Measurements from ENCODE around the gene PRKAG2.

Gene PRKAG2

DNA sequence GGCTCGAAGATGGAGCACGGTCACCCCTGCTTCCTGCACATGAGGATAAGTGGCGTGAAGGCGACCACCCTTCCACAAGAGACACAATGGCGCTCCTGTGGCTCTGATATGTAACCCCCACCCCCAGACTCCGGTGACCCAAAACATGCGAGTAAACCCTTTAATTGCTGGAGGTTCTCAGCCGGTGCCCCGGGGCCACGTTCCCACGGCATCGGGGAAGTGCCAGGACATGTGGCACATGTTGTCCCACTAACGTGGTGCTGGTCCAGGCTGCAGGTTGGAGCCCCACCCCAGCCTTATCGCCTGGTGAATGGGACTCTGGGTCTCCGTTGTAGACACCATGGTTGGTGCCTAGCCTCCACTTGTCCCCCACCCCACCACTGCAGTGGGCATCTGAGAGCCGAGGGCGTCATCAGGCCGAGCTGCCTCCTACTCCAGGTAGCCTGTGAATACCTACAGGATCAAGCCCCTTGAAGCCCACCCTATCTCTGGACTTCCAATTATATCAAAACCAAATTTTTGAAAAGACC lies 132.8 kb downstream of the PRKAG2 start:
- H3K9me3 ChIP-seq (ENCODE audit: low read depth, low read length): no peaks in the 10 kb centered on the region
- no peaks in the 10 kb centered on the region for H3K36me3 ChIP-seq (ENCODE audit: insufficient read depth, low read length)
- no peak overlapping the region for H3K9ac ChIP-seq (ENCODE audit: insufficient read length)
- DNase-seq (ENCODE audit: low read depth, low spot score): no peak
- no peak overlapping the region for H3K4me3 ChIP-seq
- TF ChIP-seq FOXP2 (optimal IDR thresholded peaks at IDR 0.05; ENCODE audit: control extremely low read depth, extremely low read length, insufficient read depth) (no peak), POLR2AphosphoS5 (IDR thresholded peaks at IDR 0.05; ENCODE audit: borderline replicate concordance, low read depth, low read length) (no peak), EZH2 (IDR thresholded peaks at IDR 0.05) (no peak)
- H3K27ac ChIP-seq: no peak overlapping the region

DNA sequence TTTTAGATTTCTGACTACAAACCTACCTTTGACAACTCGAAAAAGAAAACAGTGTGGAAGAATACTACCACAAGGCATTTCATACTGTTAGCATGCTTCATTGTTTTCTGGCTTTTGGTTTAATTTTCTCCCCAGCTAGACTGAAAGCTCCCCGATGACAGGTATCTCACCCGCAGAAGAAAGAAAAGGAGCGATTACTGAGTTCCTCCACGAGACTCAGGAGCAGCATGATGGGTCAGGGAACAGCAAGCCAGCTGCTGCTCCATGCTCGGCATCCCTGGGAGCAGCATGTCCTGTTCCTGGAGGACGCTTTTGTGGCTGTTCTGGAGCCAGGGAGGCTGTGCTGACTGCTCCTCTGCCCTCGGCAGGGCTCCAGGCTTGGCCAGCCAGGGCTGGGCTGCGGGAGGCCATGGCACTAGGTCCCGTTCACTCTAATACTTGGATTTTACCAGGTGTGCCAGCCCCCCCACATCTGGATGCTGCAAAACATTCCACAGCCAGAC lies 133.4 kb downstream of the PRKAG2 start:
- Histone ChIP-seq H3K36me3 (ENCODE audit: insufficient read depth, low read length) (no peaks in the 10 kb centered on the region), H3K4me3 (no peak overlapping the region), H3K27ac (no peak overlapping the region), H3K9ac (ENCODE audit: insufficient read length) (no peak overlapping the region), H3K9me3 (ENCODE audit: low read depth, low read length) (no peaks in the 10 kb centered on the region)
- DNase-seq (ENCODE audit: low read depth, low spot score): no peak
- TF ChIP-seq FOXP2 (optimal IDR thresholded peaks at IDR 0.05; ENCODE audit: control extremely low read depth, extremely low read length, insufficient read depth): no peak
- TF ChIP-seq POLR2AphosphoS5 (IDR thresholded peaks at IDR 0.05; ENCODE audit: borderline replicate concordance, low read depth, low read length): no peak
- no peak for TF ChIP-seq EZH2 (IDR thresholded peaks at IDR 0.05)

DNA sequence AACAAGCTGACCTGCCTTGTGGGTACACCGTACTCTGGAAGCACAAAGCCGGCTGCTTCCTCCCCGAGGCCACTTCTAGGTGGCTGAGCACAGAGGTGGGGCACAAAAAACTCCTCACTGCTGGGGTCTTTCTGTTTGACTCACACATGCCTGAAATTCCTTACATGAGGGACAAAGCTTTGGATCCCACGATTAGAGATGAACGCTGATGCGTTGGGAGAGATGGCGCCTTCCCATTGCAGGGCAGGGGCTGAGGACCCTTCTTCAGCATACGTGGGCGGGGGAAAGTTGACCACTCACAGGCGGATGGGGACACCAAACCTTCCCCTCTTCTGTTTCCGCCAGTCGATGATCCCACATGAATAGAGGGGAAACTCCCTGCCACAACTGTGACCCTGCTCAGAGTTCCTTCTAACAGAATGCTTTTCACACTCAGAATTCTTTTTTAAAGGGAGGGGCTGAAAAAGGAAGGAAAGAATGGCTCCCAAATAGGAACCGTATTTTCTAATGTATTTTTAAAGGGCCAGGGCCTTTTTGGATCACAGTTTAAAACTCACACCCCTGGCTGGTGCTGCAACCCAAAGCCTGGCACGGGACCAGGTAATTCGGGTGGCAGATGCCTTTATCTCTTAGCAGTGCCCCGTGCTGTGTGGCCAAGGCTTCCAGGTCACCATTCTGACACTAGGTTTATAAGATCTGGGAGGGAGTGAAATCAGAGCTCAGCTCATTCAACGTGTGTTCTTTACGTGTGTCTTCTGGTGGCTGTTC lies 134.0 kb downstream of the PRKAG2 start:
- no peaks in the 10 kb centered on the region for H3K36me3 ChIP-seq (ENCODE audit: insufficient read depth, low read length)
- H3K9ac ChIP-seq (ENCODE audit: insufficient read length): no peak overlapping the region
- no peak for DNase-seq (ENCODE audit: low read depth, low spot score)

GRCh38 chr7:151741585-151741984 lies 135.3 kb downstream of the PRKAG2 start:
- no peak overlapping the region for H3K9ac ChIP-seq (ENCODE audit: insufficient read length)
- no peak overlapping the region for H3K27ac ChIP-seq
- no peak overlapping the region for H3K4me3 ChIP-seq
- TF ChIP-seq EZH2 (IDR thresholded peaks at IDR 0.05): no peak
- no peak for TF ChIP-seq POLR2AphosphoS5 (IDR thresholded peaks at IDR 0.05; ENCODE audit: borderline replicate concordance, low read depth, low read length)
- no peak for TF ChIP-seq FOXP2 (optimal IDR thresholded peaks at IDR 0.05; ENCODE audit: control extremely low read depth, extremely low read length, insufficient read depth)
- DNase-seq (ENCODE audit: low read depth, low spot score): no peak
- H3K36me3 ChIP-seq (ENCODE audit: insufficient read depth, low read length): no peaks in the 10 kb centered on the region
- H3K9me3 ChIP-seq (ENCODE audit: low read depth, low read length): no peaks in the 10 kb centered on the region

More for the DNA sequence above, 134.0 kb downstream of the PRKAG2 start:
- no peak overlapping the region for H3K27ac ChIP-seq
- no peaks in the 10 kb centered on the region for H3K9me3 ChIP-seq (ENCODE audit: low read depth, low read length)
- no peak overlapping the region for H3K4me3 ChIP-seq
- TF ChIP-seq FOXP2 (optimal IDR thresholded peaks at IDR 0.05; ENCODE audit: control extremely low read depth, extremely low read length, insufficient read depth): no peak

DNA sequence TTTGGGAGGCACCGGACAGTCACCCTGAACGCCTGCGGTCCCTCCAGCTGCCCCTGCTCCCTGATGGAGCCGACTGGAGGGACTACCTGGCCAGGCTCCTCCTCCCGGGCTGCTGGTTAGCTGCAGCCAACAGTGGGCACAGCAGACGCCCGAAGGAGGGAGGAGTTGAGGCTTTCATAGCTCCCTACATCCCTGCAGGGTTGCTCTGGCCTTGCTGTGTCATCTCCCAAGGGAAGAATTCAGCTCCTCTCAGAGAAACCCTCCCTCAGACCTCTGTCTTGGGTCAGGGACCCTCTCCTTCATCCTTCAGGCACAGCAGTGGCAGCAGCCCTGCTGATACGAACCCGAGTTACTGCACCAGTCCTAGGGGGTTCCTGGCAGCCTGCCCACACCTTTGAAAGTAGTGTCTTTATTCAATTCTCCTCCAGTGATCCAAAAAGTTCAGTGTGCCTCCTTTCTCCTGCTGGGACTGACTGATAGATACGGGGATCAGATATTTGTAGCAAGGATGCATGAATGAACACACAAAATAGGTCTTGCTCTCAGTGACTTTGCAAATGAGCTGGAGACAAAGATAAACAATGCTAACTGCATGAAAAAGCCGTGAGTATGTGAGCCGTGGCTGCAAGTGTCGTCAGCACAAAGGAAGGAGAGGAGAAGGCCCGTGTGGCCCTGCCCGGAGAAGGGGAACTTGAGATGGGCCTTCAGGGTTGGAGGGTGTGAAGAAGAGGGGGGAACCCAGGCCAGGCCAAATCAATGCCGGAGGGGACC lies 136.6 kb downstream of the PRKAG2 start:
- Histone ChIP-seq H3K9me3 (ENCODE audit: low read depth, low read length) (no peaks in the 10 kb centered on the region), H3K36me3 (ENCODE audit: insufficient read depth, low read length) (no peaks in the 10 kb centered on the region), H3K27ac (no peak overlapping the region), H3K4me3 (no peak overlapping the region), H3K9ac (ENCODE audit: insufficient read length) (no peak overlapping the region)
- DNase-seq (ENCODE audit: low read depth, low spot score): no peak
- TF ChIP-seq EZH2 (IDR thresholded peaks at IDR 0.05): no peak
- no peak for TF ChIP-seq POLR2AphosphoS5 (IDR thresholded peaks at IDR 0.05; ENCODE audit: borderline replicate concordance, low read depth, low read length)
- no peak for TF ChIP-seq FOXP2 (optimal IDR thresholded peaks at IDR 0.05; ENCODE audit: control extremely low read depth, extremely low read length, insufficient read depth)

DNA sequence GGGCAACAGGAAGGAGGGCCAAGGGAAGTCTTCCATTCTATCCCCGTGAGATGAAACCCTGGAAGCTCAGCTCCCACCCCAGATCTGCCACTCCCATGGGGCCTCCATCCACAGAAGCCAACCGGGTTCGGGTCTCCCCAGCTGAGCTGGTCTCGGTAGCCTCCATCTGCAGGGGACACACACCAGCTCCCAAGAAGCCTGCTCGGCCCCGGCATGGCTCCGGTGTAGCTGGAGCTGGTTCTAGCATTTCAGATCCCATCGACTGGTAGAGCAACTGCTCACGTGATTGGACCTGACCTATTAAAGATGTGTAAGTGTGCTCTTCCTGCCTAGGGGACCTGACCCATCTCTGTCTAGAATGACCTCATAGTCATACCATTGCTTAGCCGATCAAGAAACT lies 138.0 kb downstream of the PRKAG2 start:
- no peak overlapping the region for H3K9ac ChIP-seq (ENCODE audit: insufficient read length)
- DNase-seq (ENCODE audit: low read depth, low spot score): no peak
- no peak for TF ChIP-seq POLR2AphosphoS5 (IDR thresholded peaks at IDR 0.05; ENCODE audit: borderline replicate concordance, low read depth, low read length)
- no peak for TF ChIP-seq FOXP2 (optimal IDR thresholded peaks at IDR 0.05; ENCODE audit: control extremely low read depth, extremely low read length, insufficient read depth)
- no peak for TF ChIP-seq EZH2 (IDR thresholded peaks at IDR 0.05)
- no peak overlapping the region for H3K27ac ChIP-seq
- H3K4me3 ChIP-seq: no peak overlapping the region
- no peaks in the 10 kb centered on the region for H3K36me3 ChIP-seq (ENCODE audit: insufficient read depth, low read length)
- no peaks in the 10 kb centered on the region for H3K9me3 ChIP-seq (ENCODE audit: low read depth, low read length)

- H3K36me3 ChIP-seq (ENCODE audit: insufficient read depth, low read length): no peaks in the 10 kb centered on the region
- no peak overlapping the region for H3K4me3 ChIP-seq
- no peak overlapping the region for H3K27ac ChIP-seq
- no peak for DNase-seq (ENCODE audit: low read depth, low spot score)
- H3K9me3 ChIP-seq (ENCODE audit: low read depth, low read length): no peaks in the 10 kb centered on the region
- no peak for TF ChIP-seq EZH2 (IDR thresholded peaks at IDR 0.05)
- TF ChIP-seq FOXP2 (optimal IDR thresholded peaks at IDR 0.05; ENCODE audit: control extremely low read depth, extremely low read length, insufficient read depth): no peak
- no peak for TF ChIP-seq POLR2AphosphoS5 (IDR thresholded peaks at IDR 0.05; ENCODE audit: borderline replicate concordance, low read depth, low read length)
- H3K9ac ChIP-seq (ENCODE audit: insufficient read length): no peak overlapping the region
Measured at GRCh38 chr7:151736403-151736909, 140.5 kb downstream of the PRKAG2 start.

- H3K9me3 ChIP-seq (ENCODE audit: low read depth, low read length): no peaks in the 10 kb centered on the region
- no peak for DNase-seq (ENCODE audit: low read depth, low spot score)
- H3K9ac ChIP-seq (ENCODE audit: insufficient read length): no peak overlapping the region
- H3K4me3 ChIP-seq: no peak overlapping the region
- TF ChIP-seq EZH2 (IDR thresholded peaks at IDR 0.05): no peak
- TF ChIP-seq FOXP2 (optimal IDR thresholded peaks at IDR 0.05; ENCODE audit: control extremely low read depth, extremely low read length, insufficient read depth): no peak
- no peak for TF ChIP-seq POLR2AphosphoS5 (IDR thresholded peaks at IDR 0.05; ENCODE audit: borderline replicate concordance, low read depth, low read length)
- no peak overlapping the region for H3K27ac ChIP-seq
- no peaks in the 10 kb centered on the region for H3K36me3 ChIP-seq (ENCODE audit: insufficient read depth, low read length)
Measured at GRCh38 chr7:151735851-151736402, 141.0 kb downstream of the PRKAG2 start.

All from SK-N-MC (cell line).